Activated CD4-positive, alpha-beta memory T cell treated with anti-CD3 and anti-CD28 coated beads, Interleukin-2, amount 10 ng/mL, durations not matched to agents 7 days and 5 days (primary cell): ENCODE results near the gene OR9A2. TPM values are rescaled to one million over a fixed set of nuclear protein-coding genes. Genes with fewer than 3 reads are reported as not detected.
A peak's percentile ranks its signal among the peaks of the same experiment; 100 is the strongest.

Experiments
- CTCF ChIA-PET: fragments of 350-600 bp; sonication (Branson Sonifier 250); formaldehyde crosslinking; loops from one replicate; lab custom pipeline; 2021; ENCODE audit warnings: antibody characterized with exemption, inconsistent platforms; lab: Charles Lee
- POLR2A ChIA-PET: fragments of 350-600 bp; sonication (Branson Sonifier 250); formaldehyde crosslinking; loops from one replicate; lab custom pipeline; 2021; ENCODE audit warnings: antibody characterized with exemption; lab: Charles Lee
- DNase-seq: peaks from one replicate; pipeline ENCODE4 v3.0.0-alpha.2; 2020
- H3K27ac Mint-ChIP-seq: one replicate; pipeline ENCODE4 v1.8.0; 2021; ENCODE audit warnings: mild to moderate bottlenecking, mixed read lengths
- H3K27me3 Mint-ChIP-seq: one replicate; pipeline ENCODE4 v1.8.0; 2021; ENCODE audit warnings: mixed read lengths
- H3K36me3 Mint-ChIP-seq: one replicate; pipeline ENCODE4 v1.8.0; 2021; ENCODE audit warnings: low read depth, mixed read lengths
- H3K4me1 Mint-ChIP-seq: one replicate; pipeline ENCODE4 v1.8.0; 2021; ENCODE audit warnings: mixed read lengths
- H3K4me3 Mint-ChIP-seq: one replicate; pipeline ENCODE4 v1.8.0; 2021; ENCODE audit warnings: mild to moderate bottlenecking, mixed read lengths
- H3K9me3 Mint-ChIP-seq: one replicate; pipeline ENCODE4 v1.8.0; 2021; ENCODE audit warnings: mixed read lengths
- total RNA-seq, 2 experiments: library from RNA; stranded (reverse); gene quantifications; one replicate each; pipeline ENCODE4 v1.2.3, GENCODE V29; 2021

OR9A2 gene
- total RNA-seq, 2 experiments from 2014 or later: not detected

- Mint-ChIP-seq H3K27me3 (peaks cover 23% of the 10 kb centered on the region), H3K27ac (no peak overlapping the region), H3K4me1 (no peaks in the 10 kb centered on the region), H3K4me3 (no peak overlapping the region), H3K36me3 (no peaks in the 10 kb centered on the region), H3K9me3 (no peaks in the 10 kb centered on the region)
- ChIA-PET CTCF (interaction anchor here (14.3 kb wide), 1 partner anchor 204 kb away, joined by 235 read pairs; the partner anchor contains the start of gene TAS2R40), POLR2A (no interaction called here)
- no peak for DNase-seq
Observed at GRCh38 chr7:143013893-143014292, 13.0 kb downstream of the OR9A2 start.

DNA sequence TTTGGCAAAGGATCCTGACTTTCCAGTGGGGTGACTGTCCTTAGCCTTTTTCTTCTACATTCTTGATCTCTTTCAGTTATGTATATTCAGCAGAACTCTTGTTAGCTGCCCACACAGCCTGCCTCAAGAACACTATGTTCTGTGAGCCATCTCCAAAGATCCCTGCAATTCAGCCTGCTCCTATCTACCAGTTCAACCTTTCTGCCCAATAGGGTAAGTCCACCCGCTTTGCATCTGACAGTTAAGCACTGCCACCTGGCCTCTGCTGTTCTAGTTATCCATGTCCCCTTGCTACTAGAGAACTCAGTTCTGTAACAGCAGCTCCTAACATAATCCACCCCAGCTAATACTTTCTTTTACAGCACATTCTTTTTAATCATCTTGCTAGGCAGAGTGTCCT lies 13.5 kb downstream of the OR9A2 start:
- Mint-ChIP-seq H3K4me1 (no peaks in the 10 kb centered on the region), H3K9me3 (no peaks in the 10 kb centered on the region), H3K27ac (no peak overlapping the region), H3K4me3 (no peak overlapping the region), H3K27me3 (peaks cover 24% of the 10 kb centered on the region), H3K36me3 (no peaks in the 10 kb centered on the region)
- no peak for DNase-seq
- ChIA-PET POLR2A (no interaction called here), CTCF (interaction anchor here (14.3 kb wide), 1 partner anchor 205 kb away, joined by 235 read pairs; the partner anchor contains the start of gene TAS2R40)

- H3K27me3 Mint-ChIP-seq: peaks cover 28% of the 10 kb centered on the region
- DNase-seq: no peak
- H3K4me3 Mint-ChIP-seq: no peak overlapping the region
- H3K9me3 Mint-ChIP-seq: no peaks in the 10 kb centered on the region
- POLR2A ChIA-PET: no interaction called here
- CTCF ChIA-PET: interaction anchor here (1.0 to 14.3 kb wide), 2 partner anchors 10 to 206 kb away, joined by 3 to 235 read pairs; partner anchors contain the start of gene TAS2R40
- H3K36me3 Mint-ChIP-seq: no peaks in the 10 kb centered on the region
- H3K4me1 Mint-ChIP-seq: peaks cover 2% of the 10 kb centered on the region
- H3K27ac Mint-ChIP-seq: no peak overlapping the region
Observed at GRCh38 chr7:143012409-143012808, 14.5 kb downstream of the OR9A2 start.

GRCh38 chr7:143012001-143012400 lies 14.9 kb downstream of the OR9A2 start:
- ChIA-PET CTCF (interaction anchor here (0.8 to 14.3 kb wide), 3 partner anchors 9 to 206 kb away, joined by 3 to 235 read pairs (median 4); partner anchors contain the start of gene TAS2R40), POLR2A (no interaction called here)
- no peaks in the 10 kb centered on the region for H3K9me3 Mint-ChIP-seq
- H3K4me1 Mint-ChIP-seq: peaks cover 2% of the 10 kb centered on the region
- H3K27me3 Mint-ChIP-seq: peaks cover 28% of the 10 kb centered on the region
- DNase-seq: no peak
- H3K4me3 Mint-ChIP-seq: no peak overlapping the region
- no peak overlapping the region for H3K27ac Mint-ChIP-seq
- no peaks in the 10 kb centered on the region for H3K36me3 Mint-ChIP-seq

DNA sequence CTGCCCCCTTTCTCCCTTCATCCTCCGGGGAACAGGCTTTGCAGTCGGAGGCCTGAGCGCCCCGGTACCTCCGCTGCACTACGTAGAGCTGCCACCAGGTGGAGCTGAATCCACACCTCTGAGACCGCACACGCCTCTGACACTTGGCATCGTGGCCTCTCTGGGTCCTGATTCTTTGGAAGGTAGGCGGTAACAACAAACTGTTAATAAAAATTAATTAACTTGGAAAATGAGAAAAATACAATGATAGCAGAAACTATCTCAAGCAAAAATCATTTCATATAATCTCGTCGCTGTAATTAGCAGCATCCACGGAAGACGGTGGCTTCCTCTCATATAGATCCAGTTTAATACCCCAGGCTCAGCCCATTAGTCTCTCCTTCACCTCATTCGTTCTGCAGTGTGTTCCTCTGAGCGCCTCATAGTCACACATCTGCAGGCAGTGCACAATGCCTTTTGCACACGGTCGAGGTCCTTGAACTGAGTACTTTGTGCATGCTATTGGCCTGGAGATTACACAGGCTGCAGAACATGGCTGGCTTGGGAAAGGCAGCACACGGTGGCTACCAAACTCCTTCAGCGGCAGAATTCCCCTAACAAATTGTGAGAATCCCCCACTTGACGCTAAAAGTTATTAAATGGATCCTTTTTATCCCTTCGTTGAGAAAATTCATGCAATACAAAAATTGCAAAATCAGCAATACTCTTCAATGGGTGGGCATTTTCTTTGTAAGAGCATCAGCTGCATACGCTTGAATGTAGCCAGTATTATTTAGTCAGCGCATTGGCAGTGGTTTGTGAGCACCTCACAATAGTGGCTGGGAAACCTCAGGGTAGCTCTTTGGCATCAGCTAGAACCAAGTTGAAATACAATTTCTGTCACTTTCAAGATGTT lies 18.7 kb downstream of the OR9A2 start:
- H3K27me3 Mint-ChIP-seq: peaks cover 19% of the 10 kb centered on the region
- POLR2A ChIA-PET: interaction anchor here (2.9 kb wide), 1 partner anchor 207 kb away, joined by 7 read pairs; no protein-coding TSS in a partner anchor
- no peaks in the 10 kb centered on the region for H3K36me3 Mint-ChIP-seq

DNA sequence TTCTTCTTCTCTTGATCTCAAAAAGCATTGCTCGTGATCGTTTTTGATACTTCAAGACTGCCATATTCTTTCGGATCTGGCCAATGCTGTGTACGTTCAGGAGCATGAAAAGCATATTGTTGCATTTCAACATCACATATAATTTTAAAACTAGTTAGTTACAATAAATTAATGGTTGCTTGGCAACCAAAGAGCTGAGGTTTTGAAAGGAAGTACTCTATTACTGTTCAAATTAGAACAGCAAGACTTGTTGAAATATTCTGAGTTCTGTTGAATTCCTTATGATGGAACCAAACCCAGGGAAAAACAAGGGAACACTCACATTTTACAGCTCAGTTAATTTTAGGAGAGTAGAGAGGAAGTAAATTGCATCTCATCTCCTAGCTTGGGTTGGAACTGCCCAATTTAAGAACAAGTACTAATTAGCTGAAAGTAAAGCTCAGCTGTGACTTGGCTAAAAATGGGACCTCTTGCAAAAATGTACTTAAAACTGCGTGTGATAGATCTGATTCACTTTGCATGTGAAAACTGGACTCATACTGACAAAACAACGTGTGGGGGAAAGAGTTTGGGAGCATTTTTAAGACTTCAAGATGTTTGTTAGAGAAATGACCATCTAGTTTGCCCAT lies 21.2 kb downstream of the OR9A2 start:
- H3K4me1 Mint-ChIP-seq: peaks cover 8% of the 10 kb centered on the region
- H3K27ac Mint-ChIP-seq: no peak overlapping the region
- no peaks in the 10 kb centered on the region for H3K9me3 Mint-ChIP-seq
- peaks cover 21% of the 10 kb centered on the region for H3K27me3 Mint-ChIP-seq
- no peaks in the 10 kb centered on the region for H3K36me3 Mint-ChIP-seq
- no peak overlapping the region for H3K4me3 Mint-ChIP-seq
- ChIA-PET CTCF (interaction anchor here (0.6 to 14.3 kb wide), 11 partner anchors 11 to 682 kb away, joined by 3 to 235 read pairs (median 5); partner anchors contain the start of genes EPHB6 and TAS2R40), POLR2A (no interaction called here)
- DNase-seq: no peak

More for the DNA sequence above, 18.7 kb downstream of the OR9A2 start:
- Mint-ChIP-seq H3K4me1 (peaks cover 4% of the 10 kb centered on the region), H3K4me3 (no peak overlapping the region), H3K9me3 (no peaks in the 10 kb centered on the region), H3K27ac (no peak overlapping the region)
- CTCF ChIA-PET: interaction anchor here (0.7 to 14.3 kb wide), 11 partner anchors 8 to 407 kb away, joined by 3 to 235 read pairs (median 3); partner anchors contain the start of gene TAS2R40
- peak; percentile 81 for DNase-seq

- H3K4me3 Mint-ChIP-seq: peak overlapping the region; percentile 62
- ChIA-PET CTCF (interaction anchor here (0.6 to 14.3 kb wide), 28 partner anchors 8 to 700 kb away, joined by 3 to 235 read pairs (median 4); partner anchors contain the start of genes EPHB6 and TAS2R40), POLR2A (interaction anchor here (0.7 kb wide), 1 partner anchor 217 kb away, joined by 3 read pairs; no protein-coding TSS in a partner anchor)
- peaks cover 16% of the 10 kb centered on the region for H3K27me3 Mint-ChIP-seq
- peak; percentile 38 for DNase-seq
- H3K9me3 Mint-ChIP-seq: no peaks in the 10 kb centered on the region
- no peaks in the 10 kb centered on the region for H3K36me3 Mint-ChIP-seq
- peaks cover 8% of the 10 kb centered on the region for H3K4me1 Mint-ChIP-seq
- no peak overlapping the region for H3K27ac Mint-ChIP-seq
Observed at GRCh38 chr7:143003393-143004051, 23.4 kb downstream of the OR9A2 start.

DNA sequence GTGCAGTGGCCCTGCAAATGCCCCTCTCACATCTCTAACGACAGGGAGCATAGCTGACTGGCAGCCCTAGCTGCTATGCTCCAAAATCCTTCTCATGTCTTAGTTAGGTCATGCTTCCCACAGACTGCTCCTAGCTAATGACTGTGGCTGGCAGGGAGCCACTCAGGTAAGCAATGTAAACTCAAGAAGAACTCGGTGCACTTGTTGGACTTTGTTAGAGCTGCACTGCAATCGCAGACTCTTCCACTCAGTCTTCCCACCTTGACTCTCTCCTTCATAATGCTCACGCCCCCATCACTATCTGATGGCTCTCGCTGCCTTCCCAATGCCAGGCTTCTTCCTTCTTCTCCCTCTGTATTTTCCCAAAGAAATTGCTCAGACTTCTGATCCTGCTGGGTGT lies 24.0 kb downstream of the OR9A2 start:
- Mint-ChIP-seq H3K4me3 (peak overlapping the region; percentile 62), H3K27ac (no peak overlapping the region), H3K27me3 (peaks cover 14% of the 10 kb centered on the region), H3K9me3 (no peaks in the 10 kb centered on the region), H3K36me3 (no peaks in the 10 kb centered on the region), H3K4me1 (peaks cover 7% of the 10 kb centered on the region)
- POLR2A ChIA-PET: no interaction called here
- no peak for DNase-seq
- CTCF ChIA-PET: interaction anchor here (0.6 to 14.3 kb wide), 27 partner anchors 8 to 704 kb away, joined by 3 to 235 read pairs (median 4); partner anchors contain the start of genes EPHB6 and TAS2R40

DNA sequence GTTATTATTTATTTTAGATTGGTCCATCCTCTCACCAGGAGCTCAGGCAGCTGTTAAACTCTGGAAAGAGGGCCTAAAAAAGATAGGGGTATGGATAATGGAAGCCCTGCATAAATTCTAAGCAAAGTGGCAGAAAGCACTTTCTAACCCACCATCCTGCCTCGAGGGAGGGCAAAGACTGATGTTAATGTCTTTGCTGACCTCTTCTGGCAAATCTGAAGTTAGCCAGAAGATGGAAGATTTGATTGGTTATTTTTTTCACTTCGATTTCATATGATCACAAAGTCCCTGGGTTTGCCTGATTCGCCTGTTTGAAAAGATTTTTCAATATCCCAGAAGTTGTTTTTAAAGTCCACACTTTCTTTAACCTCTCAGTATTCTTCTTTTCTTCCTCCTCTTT lies 24.8 kb downstream of the OR9A2 start:
- Mint-ChIP-seq H3K9me3 (no peaks in the 10 kb centered on the region), H3K4me1 (peaks cover 6% of the 10 kb centered on the region), H3K4me3 (no peak overlapping the region), H3K36me3 (no peaks in the 10 kb centered on the region), H3K27ac (no peak overlapping the region), H3K27me3 (peaks cover 14% of the 10 kb centered on the region)
- no peak for DNase-seq
- POLR2A ChIA-PET: no interaction called here
- CTCF ChIA-PET: interaction anchor here (1.1 to 14.3 kb wide), 18 partner anchors 10 to 703 kb away, joined by 3 to 235 read pairs (median 6); partner anchors contain the start of genes EPHB6 and TAS2R40

GRCh38 chr7:143000648-143001047 lies 26.3 kb downstream of the OR9A2 start:
- H3K9me3 Mint-ChIP-seq: no peaks in the 10 kb centered on the region
- CTCF ChIA-PET: interaction anchor here (1.2 to 14.3 kb wide), 6 partner anchors 9 to 616 kb away, joined by 3 to 235 read pairs (median 6); partner anchors contain the start of gene TAS2R40
- no peak for DNase-seq
- POLR2A ChIA-PET: no interaction called here
- no peak overlapping the region for H3K4me3 Mint-ChIP-seq
- no peak overlapping the region for H3K27ac Mint-ChIP-seq
- no peaks in the 10 kb centered on the region for H3K36me3 Mint-ChIP-seq
- H3K27me3 Mint-ChIP-seq: peaks cover 11% of the 10 kb centered on the region
- peaks cover 6% of the 10 kb centered on the region for H3K4me1 Mint-ChIP-seq

- H3K4me3 Mint-ChIP-seq: no peak overlapping the region
- H3K27me3 Mint-ChIP-seq: peaks cover 9% of the 10 kb centered on the region
- no peaks in the 10 kb centered on the region for H3K36me3 Mint-ChIP-seq
- ChIA-PET POLR2A (no interaction called here), CTCF (interaction anchor here (0.5 to 1.8 kb wide), 4 partner anchors 17 to 215 kb away, joined by 3 to 10 read pairs (median 3); no protein-coding TSS in a partner anchor)
- H3K4me1 Mint-ChIP-seq: peaks cover 6% of the 10 kb centered on the region
- H3K27ac Mint-ChIP-seq: no peak overlapping the region
- no peak for DNase-seq
- no peaks in the 10 kb centered on the region for H3K9me3 Mint-ChIP-seq
Observed at GRCh38 chr7:142999793-143000192, 27.1 kb downstream of the OR9A2 start.

DNA sequence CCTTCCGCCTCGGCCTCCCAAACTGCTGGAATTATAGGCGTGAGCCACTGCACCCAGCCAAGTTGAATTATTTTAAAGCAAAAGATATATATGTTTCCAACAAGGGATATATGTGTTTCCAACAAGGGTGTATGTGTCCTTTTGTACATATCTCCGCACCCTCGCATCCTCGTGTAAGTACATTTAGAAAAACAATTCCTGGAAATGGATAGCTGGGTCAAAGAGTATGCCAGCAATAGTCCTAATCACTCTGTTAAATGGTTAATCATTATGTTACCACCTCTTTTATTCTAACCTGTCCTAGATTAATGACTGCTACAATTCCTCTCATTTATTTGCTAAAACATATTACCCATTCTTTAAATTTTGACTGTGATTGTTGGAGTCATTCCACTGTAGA lies 28.0 kb downstream of the OR9A2 start:
- POLR2A ChIA-PET: no interaction called here
- H3K27me3 Mint-ChIP-seq: peaks cover 9% of the 10 kb centered on the region
- H3K9me3 Mint-ChIP-seq: no peaks in the 10 kb centered on the region

More for the DNA sequence above, 28.0 kb downstream of the OR9A2 start:
- CTCF ChIA-PET: interaction anchor here (0.9 to 1.8 kb wide), 4 partner anchors 13 to 216 kb away, joined by 3 to 10 read pairs (median 4); no protein-coding TSS in a partner anchor
- Mint-ChIP-seq H3K27ac (no peak overlapping the region), H3K4me3 (no peak overlapping the region), H3K4me1 (peaks cover 6% of the 10 kb centered on the region), H3K36me3 (no peaks in the 10 kb centered on the region)
- no peak for DNase-seq
